Ovary (tissue), 3 donors: ENCODE results near the gene ARHGEF18.

Source experiments
- CTCF ChIP-seq, 3 donors: fragments of 450-650 bp in 2 of 3; fragments of 200-600 bp in 1 of 3; IDR thresholded peaks; one replicate each; pipeline versions ENCODE4 v1.5.1 to v1.8.0; 2016 to 2022; ENCODE audit warnings: antibody characterized with exemption in 3 of 3, mild to moderate bottlenecking in 1 of 3
- EP300 ChIP-seq: sonication (generic); formaldehyde crosslinking; IDR thresholded peaks from one replicate; pipeline ENCODE4 v1.6.1; 2017; ENCODE audit warnings: antibody characterized with exemption
- POLR2A ChIP-seq: fragments of 450-650 bp; IDR thresholded peaks from one replicate; pipeline ENCODE4 v1.6.1; 2017; ENCODE audit warnings: antibody characterized with exemption, mild to moderate bottlenecking, moderate library complexity
- donor health status: DM: no; HTN: no; CAD: no.

GRCh38 chr19:7328647-7329046 lies 20.1 kb upstream of the ARHGEF18 start:
- TF ChIP-seq CTCF (IDR thresholded peaks at IDR 0.05) (no peak), POLR2A (no peak), EP300 (no peak)
